A549 (cell line): ENCODE results near the gene LGALS9C.
"Not testable (repeated sequence)": the region's sequence is repeated elsewhere in the genome, so short reads cannot be mapped to it uniquely, and the experiment has no call there.

Experiments
- ATOH8 ChIP-seq: fragments of 250-450 bp; sonication (Bioruptor Pico); IDR thresholded peaks from 2 replicates; pipeline ENCODE4 v1.5.0; 2020; ENCODE audit warnings: low read depth, mild to moderate bottlenecking, moderate library complexity
- BCL3 ChIP-seq: fragments of >200 bp; sonication (Bioruptor Twin); formaldehyde crosslinking; IDR thresholded peaks from 3 replicates; pipeline ENCODE4 v1.6.1; 2016
- BHLHE40 ChIP-seq: IDR thresholded peaks from 2 replicates; pipeline ENCODE4 v1.6.1; 2012; ENCODE audit warnings: low read depth, low read length, inconsistent platforms
- CHD2 ChIP-seq: fragments of 150-350 bp; IDR thresholded peaks from 2 replicates; pipeline ENCODE4 v1.6.1; 2014; ENCODE audit warnings: low read length; ENCODE audit not compliant: partially characterized antibody
- CTCF ChIP-seq: fragments of >200 bp; sonication (Bioruptor Twin); formaldehyde crosslinking; IDR thresholded peaks from 3 replicates; pipeline ENCODE4 v1.5.1; 2016
- ELK1 ChIP-seq: fragments of 150-350 bp; IDR thresholded peaks from 2 replicates; pipeline ENCODE4 v1.6.1; 2014; ENCODE audit warnings: low read depth, mild to moderate bottlenecking, low read length
- HDAC2 ChIP-seq: fragments of 200-600 bp; sonication (generic); IDR thresholded peaks from 2 replicates; pipeline ENCODE4 v1.6.1; 2016
- HOXA7 ChIP-seq: fragments of 250-450 bp; sonication (Bioruptor Pico); IDR thresholded peaks from 2 replicates; pipeline ENCODE4 v1.5.0; 2020; ENCODE audit warnings: mild to moderate bottlenecking, moderate library complexity
- JUNB ChIP-seq: fragments of >200 bp; sonication (Bioruptor Twin); formaldehyde crosslinking; IDR thresholded peaks from 2 replicates; pipeline ENCODE4 v1.6.1; 2016
- MAX ChIP-seq: IDR thresholded peaks from 2 replicates; pipeline ENCODE4 v1.6.1; 2012
- NPAS2 ChIP-seq: fragments of 250-450 bp; sonication (Bioruptor Pico); IDR thresholded peaks from 2 replicates; pipeline ENCODE4 v1.8.0; 2022; ENCODE audit warnings: mild to moderate bottlenecking, moderate library complexity, borderline replicate concordance
- POLR2A ChIP-seq: IDR thresholded peaks from 2 replicates; pipeline ENCODE4 v1.6.1; 2012; ENCODE audit warnings: mild to moderate bottlenecking, low read length
- USF2 ChIP-seq: fragments of 450-650 bp; IDR thresholded peaks from 2 replicates; pipeline ENCODE4 v1.6.1; 2014; ENCODE audit warnings: antibody characterized with exemption

- not testable (repeated sequence) for TF ChIP-seq CTCF; CHD2; JUNB; ELK1; USF2; HDAC2; POLR2A; HOXA7 (CRISPR knock-in tag); BHLHE40; BCL3; NPAS2 (CRISPR knock-in tag); MAX; ATOH8 (CRISPR knock-in tag)
Observed at GRCh38 chr17:18542907-18543306, 66.3 kb downstream of the LGALS9C start.
